ENCODE results near the gene LGALS9. TPM values are rescaled to one million over a fixed set of nuclear protein-coding genes. Genes with fewer than 3 reads are reported as not detected.
A peak's percentile ranks its signal among the peaks of the same experiment; 100 is the strongest.

The LGALS9 gene
- 100 to 1,000 TPM in 1 of 4 donors, 10 to 100 TPM in 3; 31.0 to 240 (median 68.4) TPM for polyA plus RNA-seq
- long read RNA-seq, donor 1 = 0 reads
- long read RNA-seq, donor 2, partial matches to known transcripts = 0 of 3 reads
- long read RNA-seq, donor 2, other reads (novel, unspliced or antisense) = 0 of 3 reads
- long read RNA-seq, donor 3, partial matches to known transcripts = 0 of 4 reads
- long read RNA-seq, donor 3, other reads (novel, unspliced or antisense) = 0 of 4 reads
- long read RNA-seq, donor 4, partial matches to known transcripts = 0 of 1 reads
- long read RNA-seq, donor 4, other reads (novel, unspliced or antisense) = 0 of 1 reads
- long read RNA-seq, donor 5, partial matches to known transcripts = 0 of 3 reads
- long read RNA-seq, donor 5, other reads (novel, unspliced or antisense) = 0 of 3 reads
- long read RNA-seq, donor 6, partial matches to known transcripts = 0 of 4 reads
- long read RNA-seq, donor 6, other reads (novel, unspliced or antisense) = 0 of 4 reads
- long read RNA-seq, donor 7, partial matches to known transcripts = 0 of 6 reads
- long read RNA-seq, donor 7, other reads (novel, unspliced or antisense) = 0 of 6 reads
- long read RNA-seq, donor 8 = 0 reads
- long read RNA-seq, donor 9 = 0 reads
- long read RNA-seq, donor 10, transcript LGALS9-203 (11 exons, 3,114 nt) = major isoform, 10 of 18 reads
- long read RNA-seq, donor 10, partial matches to known transcripts = 5 of 18 reads
- long read RNA-seq, donor 10, other reads (novel, unspliced or antisense) = 0 of 18 reads

- Histone ChIP-seq H3K36me3 (ENCODE audit: control insufficient read depth in 3 of 3, insufficient read depth in 2 of 3, low read depth in 1 of 3, low read length in 3 of 3) (peaks cover 0 to 9% (median 0%) of the 10 kb centered on the region in 3 donors), H3K4me3 (ENCODE audit: low read depth in 1 of 3, low read length in 3 of 3) (peak within 1 kb of the TSS; percentile 23 to 66 (median 58)), H3K27ac (ENCODE audit: low read depth in 1 of 3, low read length in 2 of 3) (peak within 1 kb of the TSS; percentile 33 to 90 (median 52)), H3K4me1 (ENCODE audit: control insufficient read depth in 3 of 3, insufficient read depth in 2 of 3, low read depth in 1 of 3, low read length in 2 of 3) (peaks cover 0 to 9% (median 7%) of the 10 kb centered on the region in 3 donors), H3K9me3 (ENCODE audit: control insufficient read depth in 2 of 2, insufficient read depth in 1 of 2, low read depth in 1 of 2, low read length in 1 of 2) (no peaks in the 10 kb centered on the region), H3K27me3 (ENCODE audit: control insufficient read depth in 3 of 3, insufficient read depth in 3 of 3, low read length in 3 of 3) (no peaks in the 10 kb centered on the region)
- 32 to 37% (median 32%) methylated on average over 10 of the region's 10 CpGs for WGBS, 3 donors
- peak; percentile 37 to 89 for DNase-seq
- FAIRE-seq = peak; percentile 30
These were observed at the start of gene LGALS9 for GRCh38 chr17:27630607-27631410. Gene LGALS9 (plus strand): TSS chr17:27631188. CDS start chr17:27631266, 78 bp downstream.

DNA sequence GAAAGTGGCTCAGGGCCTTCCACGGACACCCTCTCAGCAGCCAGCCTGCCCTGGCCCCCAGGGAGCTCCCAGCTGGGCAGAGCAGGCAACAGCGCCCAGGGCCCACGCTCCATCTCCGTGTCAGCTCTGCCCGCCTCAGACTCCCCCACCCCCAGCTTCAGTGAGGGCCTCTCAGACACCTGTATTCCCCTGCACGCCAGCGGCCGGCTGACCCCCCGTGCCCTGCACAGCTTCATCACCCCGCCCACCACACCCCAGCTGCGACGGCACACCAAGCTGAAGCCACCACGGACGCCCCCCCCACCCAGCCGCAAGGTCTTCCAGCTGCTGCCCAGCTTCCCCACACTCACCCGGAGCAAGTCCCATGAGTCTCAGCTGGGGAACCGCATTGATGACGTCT lies 48.3 kb upstream of the LGALS9 start:
- WGBS, 3 donors = 92% methylated on average over 18 of the region's 18 CpGs
- H3K27me3 ChIP-seq (ENCODE audit: control insufficient read depth in 3 of 3, insufficient read depth in 3 of 3, low read length in 3 of 3) = no peaks in the 10 kb centered on the region
- no peak overlapping the region for H3K27ac ChIP-seq (ENCODE audit: low read depth in 1 of 3, low read length in 2 of 3)
- H3K9me3 ChIP-seq (ENCODE audit: control insufficient read depth in 2 of 2, insufficient read depth in 1 of 2, low read depth in 1 of 2, low read length in 1 of 2) = no peaks in the 10 kb centered on the region
- FAIRE-seq (no peak), DNase-seq (no peak)
- peaks cover 0 to 45% (median 2%) of the 10 kb centered on the region in 3 donors for H3K4me1 ChIP-seq (ENCODE audit: control insufficient read depth in 3 of 3, insufficient read depth in 2 of 3, low read depth in 1 of 3, low read length in 2 of 3)
- H3K4me3 ChIP-seq (ENCODE audit: low read depth in 1 of 3, low read length in 3 of 3) = no peak overlapping the region
- H3K36me3 ChIP-seq (ENCODE audit: control insufficient read depth in 3 of 3, insufficient read depth in 2 of 3, low read depth in 1 of 3, low read length in 3 of 3) = peaks cover 0 to 66% (median 0%) of the 10 kb centered on the region in 3 donors

GRCh38 chr17:27585153-27585681 lies 45.8 kb upstream of the LGALS9 start:
- no peak overlapping the region for H3K27ac ChIP-seq (ENCODE audit: low read depth in 1 of 3, low read length in 2 of 3)
- H3K27me3 ChIP-seq (ENCODE audit: control insufficient read depth in 3 of 3, insufficient read depth in 3 of 3, low read length in 3 of 3) = no peaks in the 10 kb centered on the region
- H3K4me1 ChIP-seq (ENCODE audit: control insufficient read depth in 3 of 3, insufficient read depth in 2 of 3, low read depth in 1 of 3, low read length in 2 of 3) = peaks cover 0 to 22% (median 0%) of the 10 kb centered on the region in 3 donors
- H3K4me3 ChIP-seq (ENCODE audit: low read depth in 1 of 3, low read length in 3 of 3) = no peak overlapping the region
- no peaks in the 10 kb centered on the region for H3K9me3 ChIP-seq (ENCODE audit: control insufficient read depth in 2 of 2, insufficient read depth in 1 of 2, low read depth in 1 of 2, low read length in 1 of 2)
- no peak for FAIRE-seq
- no peak for DNase-seq
- WGBS, 3 donors = 86 to 88% (median 86%) methylated on average over 9 of the region's 9 CpGs
- peaks cover 0 to 69% (median 4%) of the 10 kb centered on the region in 3 donors for H3K36me3 ChIP-seq (ENCODE audit: control insufficient read depth in 3 of 3, insufficient read depth in 2 of 3, low read depth in 1 of 3, low read length in 3 of 3)

- WGBS, 3 donors = 89 to 92% (median 91%) methylated on average over 5 of the region's 5 CpGs
These were observed 45.2 kb upstream of the LGALS9 start for GRCh38 chr17:27585792-27586191.

DNA sequence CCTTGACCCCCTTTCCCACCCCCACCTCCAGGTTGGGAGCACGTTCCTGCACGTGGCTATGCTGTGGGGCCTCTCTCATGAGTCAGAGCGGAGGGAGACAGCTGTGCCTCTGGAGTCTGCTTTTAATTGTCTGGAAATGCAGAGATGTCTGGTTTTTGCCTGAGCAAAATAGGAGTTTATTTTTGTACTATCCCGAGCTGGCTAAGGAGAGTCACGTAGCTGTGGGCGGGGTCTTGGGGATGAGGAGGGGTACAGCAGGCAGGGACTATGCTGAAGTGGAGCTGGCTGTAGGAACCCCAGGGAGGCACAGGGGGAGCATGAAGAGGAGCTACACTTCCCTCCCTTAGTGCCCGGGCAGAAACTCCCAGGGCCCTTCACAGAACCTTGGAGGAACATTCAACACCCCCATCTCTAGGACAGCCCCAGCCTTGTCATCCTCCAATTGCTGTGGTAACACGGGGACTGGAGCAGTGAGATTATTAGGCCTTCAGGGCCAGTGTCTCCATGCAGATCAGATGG lies 44.7 kb upstream of the LGALS9 start:
- DNase-seq = peak in 1 of 2 donors; percentile 37
- 79 to 83% (median 83%) methylated on average over 8 of the region's 8 CpGs for WGBS, 3 donors
- H3K36me3 ChIP-seq (ENCODE audit: control insufficient read depth in 3 of 3, insufficient read depth in 2 of 3, low read depth in 1 of 3, low read length in 3 of 3) = peaks cover 0 to 74% (median 4%) of the 10 kb centered on the region in 3 donors
- H3K4me3 ChIP-seq (ENCODE audit: low read depth in 1 of 3, low read length in 3 of 3) = no peak overlapping the region
- H3K4me1 ChIP-seq (ENCODE audit: control insufficient read depth in 3 of 3, insufficient read depth in 2 of 3, low read depth in 1 of 3, low read length in 2 of 3) = peaks cover 0 to 19% (median 0%) of the 10 kb centered on the region in 3 donors
- H3K9me3 ChIP-seq (ENCODE audit: control insufficient read depth in 2 of 2, insufficient read depth in 1 of 2, low read depth in 1 of 2, low read length in 1 of 2) = no peaks in the 10 kb centered on the region
- no peaks in the 10 kb centered on the region for H3K27me3 ChIP-seq (ENCODE audit: control insufficient read depth in 3 of 3, insufficient read depth in 3 of 3, low read length in 3 of 3)
- H3K27ac ChIP-seq (ENCODE audit: low read depth in 1 of 3, low read length in 2 of 3) = no peak overlapping the region
- FAIRE-seq = no peak

More at GRCh38 chr17:27585792-27586191, 45.2 kb upstream of the LGALS9 start:
- H3K27me3 ChIP-seq (ENCODE audit: control insufficient read depth in 3 of 3, insufficient read depth in 3 of 3, low read length in 3 of 3) = no peaks in the 10 kb centered on the region
- FAIRE-seq (no peak), DNase-seq (no peak)
- no peak overlapping the region for H3K4me3 ChIP-seq (ENCODE audit: low read depth in 1 of 3, low read length in 3 of 3)
- peaks cover 0 to 19% (median 0%) of the 10 kb centered on the region in 3 donors for H3K4me1 ChIP-seq (ENCODE audit: control insufficient read depth in 3 of 3, insufficient read depth in 2 of 3, low read depth in 1 of 3, low read length in 2 of 3)
- peaks cover 0 to 74% (median 4%) of the 10 kb centered on the region in 3 donors for H3K36me3 ChIP-seq (ENCODE audit: control insufficient read depth in 3 of 3, insufficient read depth in 2 of 3, low read depth in 1 of 3, low read length in 3 of 3)
- H3K9me3 ChIP-seq (ENCODE audit: control insufficient read depth in 2 of 2, insufficient read depth in 1 of 2, low read depth in 1 of 2, low read length in 1 of 2) = no peaks in the 10 kb centered on the region
- H3K27ac ChIP-seq (ENCODE audit: low read depth in 1 of 3, low read length in 2 of 3) = no peak overlapping the region

DNA sequence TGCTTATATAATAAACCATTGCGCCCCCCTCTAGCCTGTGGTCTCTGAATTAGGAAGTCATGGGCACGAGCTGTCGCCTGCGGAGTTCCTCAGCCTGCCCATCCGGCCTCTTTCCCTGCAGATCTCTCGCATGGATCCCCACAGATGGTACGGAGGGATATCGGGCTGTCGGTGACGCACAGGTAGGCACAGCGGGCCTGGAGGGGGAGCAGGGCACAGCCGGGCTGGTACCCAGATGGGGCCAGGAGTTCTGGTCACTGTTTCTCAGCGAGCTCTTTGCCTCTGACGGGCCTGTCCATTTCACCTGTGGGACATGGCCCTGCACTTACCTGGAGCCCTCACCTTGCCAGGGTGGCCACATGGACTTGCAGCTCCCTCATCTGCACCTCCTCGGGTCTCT lies 42.6 kb upstream of the LGALS9 start:
- Histone ChIP-seq H3K4me1 (ENCODE audit: control insufficient read depth in 3 of 3, insufficient read depth in 2 of 3, low read depth in 1 of 3, low read length in 2 of 3) (peaks cover 0 to 19% (median 0%) of the 10 kb centered on the region in 3 donors), H3K27ac (ENCODE audit: low read depth in 1 of 3, low read length in 2 of 3) (no peak overlapping the region), H3K9me3 (ENCODE audit: control insufficient read depth in 2 of 2, insufficient read depth in 1 of 2, low read depth in 1 of 2, low read length in 1 of 2) (no peaks in the 10 kb centered on the region), H3K27me3 (ENCODE audit: control insufficient read depth in 3 of 3, insufficient read depth in 3 of 3, low read length in 3 of 3) (no peaks in the 10 kb centered on the region), H3K4me3 (ENCODE audit: low read depth in 1 of 3, low read length in 3 of 3) (no peak overlapping the region), H3K36me3 (ENCODE audit: control insufficient read depth in 3 of 3, insufficient read depth in 2 of 3, low read depth in 1 of 3, low read length in 3 of 3) (peaks cover 0 to 80% (median 4%) of the 10 kb centered on the region in 3 donors)
- FAIRE-seq = no peak
- 93 to 95% (median 94%) methylated on average over 15 of the region's 15 CpGs for WGBS, 3 donors
- no peak for DNase-seq

- H3K4me3 ChIP-seq (ENCODE audit: low read depth in 1 of 3, low read length in 3 of 3) = no peak overlapping the region
- no peak overlapping the region for H3K27ac ChIP-seq (ENCODE audit: low read depth in 1 of 3, low read length in 2 of 3)
- H3K9me3 ChIP-seq (ENCODE audit: control insufficient read depth in 2 of 2, insufficient read depth in 1 of 2, low read depth in 1 of 2, low read length in 1 of 2) = no peaks in the 10 kb centered on the region
- WGBS, 3 donors = 93 to 96% (median 96%) methylated on average over 3 of the region's 3 CpGs
- H3K36me3 ChIP-seq (ENCODE audit: control insufficient read depth in 3 of 3, insufficient read depth in 2 of 3, low read depth in 1 of 3, low read length in 3 of 3) = peaks cover 0 to 80% (median 4%) of the 10 kb centered on the region in 3 donors
- DNase-seq = no peak
- H3K27me3 ChIP-seq (ENCODE audit: control insufficient read depth in 3 of 3, insufficient read depth in 3 of 3, low read length in 3 of 3) = no peaks in the 10 kb centered on the region
- H3K4me1 ChIP-seq (ENCODE audit: control insufficient read depth in 3 of 3, insufficient read depth in 2 of 3, low read depth in 1 of 3, low read length in 2 of 3) = peaks cover 0 to 8% (median 0%) of the 10 kb centered on the region in 3 donors
- FAIRE-seq = no peak
These were observed 40.1 kb upstream of the LGALS9 start for GRCh38 chr17:27590864-27591263.

Data from small intestine (tissue), 16 donors.